ENCODE measurements around the gene SORCS2. TPM values are rescaled to one million over a fixed set of nuclear protein-coding genes. Genes with fewer than 3 reads are reported as not detected.

Gene SORCS2
- total RNA-seq, 1 donor from 2014 or later: 5.2 TPM

DNA sequence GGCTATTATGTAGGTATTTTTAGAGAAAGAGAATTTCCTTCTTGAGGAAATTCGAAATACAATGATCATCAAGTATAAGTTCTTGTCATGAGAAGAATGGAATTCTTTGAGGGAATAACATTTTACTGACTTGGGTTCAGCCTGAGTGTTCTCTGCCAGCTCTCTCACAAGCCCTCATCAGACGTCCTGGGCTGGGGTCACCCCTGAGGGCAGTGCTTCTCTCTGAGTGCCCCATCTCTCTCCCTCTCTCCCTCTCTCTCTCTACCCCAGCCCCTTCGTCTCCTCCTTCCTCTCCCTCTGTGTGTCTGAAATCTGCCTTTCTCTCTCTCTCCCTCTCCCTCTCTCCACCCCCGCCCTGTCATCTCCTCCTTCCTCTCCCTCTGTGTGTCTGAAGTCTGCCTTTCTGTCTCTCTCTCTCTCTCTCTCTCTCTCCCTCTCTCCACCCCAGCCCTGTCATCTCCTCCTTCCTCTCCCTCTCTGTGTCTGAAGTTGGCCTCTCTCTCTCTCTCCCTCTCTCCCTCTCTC, 484.1 kb downstream of the SORCS2 start:
- Mint-ChIP-seq H3K27me3 (ENCODE audit: insufficient read depth, low read depth) (peaks cover 8% of the 10 kb centered on the region), H3K4me1 (peaks cover 13% of the 10 kb centered on the region), H3K9me3 (peaks cover 3% of the 10 kb centered on the region), H3K4me3 (no peak overlapping the region), H3K36me3 (no peaks in the 10 kb centered on the region), H3K27ac (no peak overlapping the region)
- Histone ChIP-seq H3K79me2 (ENCODE audit: low read depth) (no peaks in the 10 kb centered on the region), H3K36me3 (no peaks in the 10 kb centered on the region), H3K9me3 (ENCODE audit: low read depth) (peaks cover under 1% of the 10 kb centered on the region), H4K20me1 (ENCODE audit: low read depth) (no peaks in the 10 kb centered on the region), H3K4me2 (no peak overlapping the region), H3K27ac (no peak overlapping the region), H3K4me3 (no peak overlapping the region), H2AFZ (replicated peaks) (no peak overlapping the region), H3F3A (ENCODE audit: low read depth) (no peaks in the 10 kb centered on the region), H3K4me1 (no peaks in the 10 kb centered on the region), H3K27me3 (no peaks in the 10 kb centered on the region), H3K9ac (no peak overlapping the region)
- TF ChIP-seq EZH2phosphoT487 (IDR thresholded peaks at IDR 0.05): no peak
- no peak for DNase-seq (ENCODE audit: low spot score)

DNA sequence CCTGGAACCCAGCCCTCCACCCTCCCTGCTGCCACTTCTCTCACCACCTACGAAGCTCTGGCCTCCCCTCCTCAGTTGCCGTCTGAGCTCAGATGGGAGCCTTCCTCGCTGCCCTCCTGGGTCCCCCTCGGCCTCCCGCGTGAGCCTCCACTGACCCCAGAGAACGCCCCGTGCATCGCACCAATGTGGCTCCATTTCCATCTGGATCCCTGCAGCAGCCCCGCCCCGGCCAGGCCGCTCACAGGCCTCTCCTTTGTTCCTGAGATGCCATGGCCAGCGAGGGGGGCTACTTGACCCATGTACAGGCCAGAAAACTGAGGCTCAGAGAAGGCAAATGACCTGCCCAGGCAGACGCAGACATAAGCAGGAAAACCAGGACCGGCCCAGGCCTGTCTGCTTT, 484.7 kb downstream of the SORCS2 start:
- peaks cover 13% of the 10 kb centered on the region for H3K4me1 Mint-ChIP-seq
- H3K27ac ChIP-seq: no peak overlapping the region
- no peaks in the 10 kb centered on the region for H3K4me1 ChIP-seq
- H4K20me1 ChIP-seq (ENCODE audit: low read depth): no peaks in the 10 kb centered on the region
- no peak overlapping the region for H3K9ac ChIP-seq
- no peak overlapping the region for H3K27ac Mint-ChIP-seq
- H3K9me3 ChIP-seq (ENCODE audit: low read depth): no peaks in the 10 kb centered on the region
- H3K36me3 Mint-ChIP-seq: no peaks in the 10 kb centered on the region
- no peak for DNase-seq (ENCODE audit: low spot score)
- H3K9me3 Mint-ChIP-seq: peaks cover 3% of the 10 kb centered on the region
- H3K4me2 ChIP-seq: no peak overlapping the region
- no peak overlapping the region for H3K4me3 ChIP-seq
- H3K27me3 ChIP-seq: no peaks in the 10 kb centered on the region
- peaks cover 8% of the 10 kb centered on the region for H3K27me3 Mint-ChIP-seq (ENCODE audit: insufficient read depth, low read depth)
- H2AFZ ChIP-seq (replicated peaks): no peak overlapping the region
- no peaks in the 10 kb centered on the region for H3K36me3 ChIP-seq
- H3K4me3 Mint-ChIP-seq: no peak overlapping the region
- H3K79me2 ChIP-seq (ENCODE audit: low read depth): no peaks in the 10 kb centered on the region
- H3F3A ChIP-seq (ENCODE audit: low read depth): no peaks in the 10 kb centered on the region
- TF ChIP-seq EZH2 (IDR thresholded peaks at IDR 0.05) (no peak), EZH2phosphoT487 (IDR thresholded peaks at IDR 0.05) (no peak), CTCF (IDR thresholded peaks at IDR 0.05) (no peak)

DNA sequence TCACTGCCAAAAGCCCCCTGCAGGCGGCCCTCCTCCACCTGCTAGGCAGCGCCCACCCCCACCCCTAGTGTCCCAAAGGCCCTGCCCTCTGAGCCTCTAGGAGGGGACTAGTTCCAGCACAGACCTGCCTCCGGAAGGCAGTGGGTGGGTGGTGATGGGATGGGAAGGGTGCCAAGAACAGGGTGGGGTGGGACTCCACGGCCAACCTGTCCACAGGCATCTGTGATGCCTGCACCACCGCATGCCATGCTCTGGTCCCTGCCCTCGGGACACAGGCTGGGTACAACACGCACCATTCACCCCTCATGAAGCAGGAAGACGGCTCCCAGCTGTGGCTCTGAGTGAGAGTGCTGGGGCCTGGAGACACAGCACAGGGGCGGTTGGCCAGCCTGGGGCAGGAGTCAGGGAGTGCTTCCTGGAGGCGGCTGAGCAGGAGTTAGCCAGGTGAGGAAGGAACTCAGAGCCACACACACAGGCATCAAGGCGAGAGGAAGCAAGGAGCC, 485.5 kb downstream of the SORCS2 start:
- no peak overlapping the region for H2AFZ ChIP-seq (replicated peaks)
- H3K4me3 ChIP-seq: no peak overlapping the region
- no peaks in the 10 kb centered on the region for H3K9me3 ChIP-seq (ENCODE audit: low read depth)
- no peak for DNase-seq (ENCODE audit: low spot score)
- Mint-ChIP-seq H3K4me3 (peak overlapping the region; percentile 48), H3K36me3 (peaks cover 3% of the 10 kb centered on the region), H3K27ac (peak overlapping the region; percentile 42), H3K27me3 (ENCODE audit: insufficient read depth, low read depth) (peaks cover 8% of the 10 kb centered on the region), H3K9me3 (peaks cover 7% of the 10 kb centered on the region), H3K4me1 (peaks cover 13% of the 10 kb centered on the region)
- no peak overlapping the region for H3K4me2 ChIP-seq
- H4K20me1 ChIP-seq (ENCODE audit: low read depth): no peaks in the 10 kb centered on the region
- H3K9ac ChIP-seq: no peak overlapping the region
- H3K79me2 ChIP-seq (ENCODE audit: low read depth): no peaks in the 10 kb centered on the region
- no peaks in the 10 kb centered on the region for H3K4me1 ChIP-seq
- H3K27me3 ChIP-seq: no peaks in the 10 kb centered on the region
- TF ChIP-seq CTCF (IDR thresholded peaks at IDR 0.05) (no peak), EZH2phosphoT487 (IDR thresholded peaks at IDR 0.05) (no peak), EZH2 (IDR thresholded peaks at IDR 0.05) (no peak)
- no peaks in the 10 kb centered on the region for H3K36me3 ChIP-seq
- H3F3A ChIP-seq (ENCODE audit: low read depth): no peaks in the 10 kb centered on the region
- H3K27ac ChIP-seq: no peak overlapping the region

DNA sequence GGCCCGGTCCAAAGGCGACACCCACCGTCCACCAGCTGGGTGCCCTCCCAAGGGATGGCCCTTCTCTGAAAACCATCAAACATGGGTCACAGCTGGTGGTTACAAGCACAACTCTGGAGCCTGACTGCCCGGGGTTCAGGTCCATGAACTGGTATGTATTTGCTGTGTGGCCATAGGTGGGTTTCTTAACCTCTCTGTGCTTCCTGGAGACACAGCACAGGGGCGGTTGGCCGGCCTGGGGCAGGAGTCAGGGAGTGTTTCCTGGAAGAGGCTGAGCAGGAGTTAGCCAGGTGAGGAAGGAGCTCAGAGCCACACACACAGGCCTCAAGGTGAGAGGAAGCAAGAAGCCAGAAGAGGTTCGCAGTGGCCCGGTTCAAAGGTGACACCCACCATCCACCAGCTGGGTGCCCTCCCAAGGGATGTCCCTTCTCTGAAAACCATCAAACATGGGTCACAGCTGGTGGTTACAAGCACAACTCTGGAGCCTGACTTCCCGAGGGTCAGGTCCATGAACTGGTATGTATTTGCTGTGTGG, 486.0 kb downstream of the SORCS2 start:
- H3K4me1 Mint-ChIP-seq: peaks cover 13% of the 10 kb centered on the region
- H3K4me2 ChIP-seq: no peak overlapping the region
- no peak overlapping the region for H3K4me3 Mint-ChIP-seq
- H3F3A ChIP-seq (ENCODE audit: low read depth): no peaks in the 10 kb centered on the region
- no peak for DNase-seq (ENCODE audit: low spot score)
- no peaks in the 10 kb centered on the region for H4K20me1 ChIP-seq (ENCODE audit: low read depth)
- no peaks in the 10 kb centered on the region for H3K9me3 ChIP-seq (ENCODE audit: low read depth)
- no peaks in the 10 kb centered on the region for H3K4me1 ChIP-seq
- peaks cover 8% of the 10 kb centered on the region for H3K27me3 Mint-ChIP-seq (ENCODE audit: insufficient read depth, low read depth)
- TF ChIP-seq EZH2 (IDR thresholded peaks at IDR 0.05) (no peak), EZH2phosphoT487 (IDR thresholded peaks at IDR 0.05) (no peak), CTCF (IDR thresholded peaks at IDR 0.05) (no peak)
- no peak overlapping the region for H3K27ac ChIP-seq
- H3K79me2 ChIP-seq (ENCODE audit: low read depth): no peaks in the 10 kb centered on the region
- H3K36me3 Mint-ChIP-seq: peaks cover 8% of the 10 kb centered on the region
- peaks cover 10% of the 10 kb centered on the region for H3K9me3 Mint-ChIP-seq
- no peak overlapping the region for H3K27ac Mint-ChIP-seq
- H3K4me3 ChIP-seq: no peak overlapping the region
- H3K27me3 ChIP-seq: no peaks in the 10 kb centered on the region
- H3K36me3 ChIP-seq: no peaks in the 10 kb centered on the region
- no peak overlapping the region for H2AFZ ChIP-seq (replicated peaks)
- H3K9ac ChIP-seq: no peak overlapping the region

Measured in neural progenitor cell (in vitro differentiated cells).